HEK293T (cell line): Measurements from ENCODE around the gene MREG.
"Not testable (repeated sequence)": the region's sequence is repeated elsewhere in the genome, so short reads cannot be mapped to it uniquely, and the experiment has no call there.

Experiments
- CTCF ChIA-PET: fragments of 350-600 bp; formaldehyde crosslinking; extraction: SDS; loops from one replicate; lab custom pipeline; 2021; ENCODE audit warnings: antibody characterized with exemption, inconsistent platforms; lab: Yijun Ruan, JAX
- POLR2A ChIA-PET: fragments of 350-600 bp; formaldehyde crosslinking; extraction: SDS; loops from one replicate; lab custom pipeline; 2020; ENCODE audit warnings: antibody characterized with exemption, inconsistent platforms; lab: Yijun Ruan, JAX
- DNase-seq: peaks from one replicate; pipeline ENCODE4 v3.0.0; 2012; ENCODE audit warnings: mixed read lengths; ENCODE audit errors: extremely low spot score
- ARNT ChIP-seq: fragments of 450-650 bp; IDR thresholded peaks from 2 replicates; pipeline ENCODE4 v1.6.1; 2017; ENCODE audit warnings: mild to moderate bottlenecking
- BHLHE40 ChIP-seq: fragments of 450-650 bp; IDR thresholded peaks from 2 replicates; pipeline ENCODE4 v1.6.1; 2016; ENCODE audit warnings: mild to moderate bottlenecking, moderate library complexity, borderline replicate concordance
- CTBP1 ChIP-seq: fragments of 450-650 bp; IDR thresholded peaks from 2 replicates; pipeline ENCODE4 v1.6.1; 2016; ENCODE audit warnings: borderline replicate concordance
- ELF4 ChIP-seq: fragments of 450-650 bp; IDR thresholded peaks from 2 replicates; pipeline ENCODE4 v1.6.1; 2017; ENCODE audit warnings: antibody characterized with exemption
- FOXA1 ChIP-seq: fragments of 450-650 bp; IDR thresholded peaks from 2 replicates; pipeline ENCODE4 v1.6.1; 2016; ENCODE audit warnings: mild to moderate bottlenecking
- FOXK2 ChIP-seq: fragments of 450-650 bp; IDR thresholded peaks from 2 replicates; pipeline ENCODE4 v1.6.1; 2016; ENCODE audit warnings: mild to moderate bottlenecking
- FOXM1 ChIP-seq: fragments of 450-650 bp; IDR thresholded peaks from 2 replicates; pipeline ENCODE4 v1.6.1; 2017; ENCODE audit warnings: mild to moderate bottlenecking, borderline replicate concordance
- HDGF ChIP-seq: fragments of 450-650 bp; IDR thresholded peaks from 2 replicates; pipeline ENCODE4 v1.6.1; 2017; ENCODE audit warnings: antibody characterized with exemption, borderline replicate concordance
- L3MBTL2 ChIP-seq: fragments of 450-650 bp; conservative IDR thresholded peaks from 2 replicates; pipeline ENCODE4 v1.6.1; 2016; ENCODE audit warnings: mild to moderate bottlenecking
- LEF1 ChIP-seq: fragments of 450-650 bp; IDR thresholded peaks from 2 replicates; pipeline ENCODE4 v1.6.1; 2017; ENCODE audit warnings: mild to moderate bottlenecking, borderline replicate concordance
- NFRKB ChIP-seq: fragments of 450-650 bp; IDR thresholded peaks from 2 replicates; pipeline ENCODE4 v1.6.1; 2016; ENCODE audit warnings: mild to moderate bottlenecking, moderate library complexity
- PKNOX1 ChIP-seq: fragments of 450-650 bp; IDR thresholded peaks from 2 replicates; pipeline ENCODE4 v1.6.1; 2016
- SP1 ChIP-seq: fragments of 450-650 bp; IDR thresholded peaks from 2 replicates; pipeline ENCODE4 v1.6.1; 2017
- SUZ12 ChIP-seq: fragments of 450-650 bp; IDR thresholded peaks from 2 replicates; pipeline ENCODE4 v1.6.1; 2016; ENCODE audit warnings: mild to moderate bottlenecking
- TARDBP ChIP-seq: fragments of 450-650 bp; IDR thresholded peaks from 2 replicates; pipeline ENCODE4 v1.6.1; 2016
- ZNF384 ChIP-seq: fragments of 450-650 bp; IDR thresholded peaks from 2 replicates; pipeline ENCODE4 v1.6.1; 2016

Gene MREG

GRCh38 chr2:216002101-216002678 is 11.2 kb downstream of the MREG start:
- DNase-seq = no peak
- ChIA-PET POLR2A (no interaction called here), CTCF (interaction anchor here (0.7 to 1.1 kb wide), 2 partner anchors 10 to 72 kb away, joined by 3 to 5 read pairs; no protein-coding TSS in a partner anchor)
- TF ChIP-seq CTBP1 = no peak
- no peak for TF ChIP-seq ELF4
- TF ChIP-seq ARNT = no peak
- TF ChIP-seq PKNOX1 = no peak
- TF ChIP-seq FOXM1 = no peak
- no peak for TF ChIP-seq NFRKB
- no peak for TF ChIP-seq SP1
- TF ChIP-seq TARDBP = no peak
- no peak for TF ChIP-seq SUZ12
- TF ChIP-seq BHLHE40 = no peak
- TF ChIP-seq ZNF384 = no peak
- TF ChIP-seq LEF1 = no peak
- no peak for TF ChIP-seq HDGF
- no peak for TF ChIP-seq FOXK2
- TF ChIP-seq L3MBTL2 = no peak
- TF ChIP-seq FOXA1 = no peak

GRCh38 chr2:216001216-216002100 is 11.9 kb downstream of the MREG start:
- ChIA-PET POLR2A (no interaction called here), CTCF (interaction anchor here (0.6 to 1.1 kb wide), 3 partner anchors 10 to 71 kb away, joined by 3 to 5 read pairs (median 4); no protein-coding TSS in a partner anchor)
- no peak for TF ChIP-seq HDGF
- no peak for TF ChIP-seq TARDBP
- TF ChIP-seq CTBP1 = no peak
- no peak for TF ChIP-seq BHLHE40
- TF ChIP-seq ARNT = no peak
- TF ChIP-seq PKNOX1 = no peak
- TF ChIP-seq ZNF384 = no peak
- no peak for TF ChIP-seq ELF4
- no peak for TF ChIP-seq FOXM1
- TF ChIP-seq SP1 = no peak
- TF ChIP-seq LEF1 = no peak
- TF ChIP-seq L3MBTL2 = no peak
- no peak for TF ChIP-seq FOXK2
- no peak for TF ChIP-seq NFRKB
- TF ChIP-seq SUZ12 = no peak
- TF ChIP-seq FOXA1 = no peak
- no peak for DNase-seq

- TF ChIP-seq FOXK2 (no peak), CTBP1 (no peak), BHLHE40 (no peak), SUZ12 (no peak), L3MBTL2 (no peak), SP1 (no peak), LEF1 (no peak), PKNOX1 (no peak), FOXA1 (no peak), ARNT (no peak), NFRKB (no peak), ZNF384 (no peak)
- POLR2A ChIA-PET = no interaction called here
- DNase-seq = no peak
- CTCF ChIA-PET = interaction anchor here (0.8 kb wide), 1 partner anchor 33 kb away, joined by 5 read pairs; no protein-coding TSS in a partner anchor
Measured at GRCh38 chr2:215998636-215999035, 14.7 kb downstream of the MREG start.

GRCh38 chr2:215997219-215997618 is 16.1 kb downstream of the MREG start:
- POLR2A ChIA-PET = no interaction called here
- CTCF ChIA-PET = no interaction called here
- TF ChIP-seq PKNOX1 = no peak
- TF ChIP-seq TARDBP = no peak
- TF ChIP-seq ARNT = no peak
- no peak for TF ChIP-seq ZNF384
- TF ChIP-seq FOXM1 = no peak
- TF ChIP-seq LEF1 = no peak
- TF ChIP-seq CTBP1 = no peak
- TF ChIP-seq FOXA1 = no peak
- TF ChIP-seq HDGF = no peak
- no peak for TF ChIP-seq SP1
- TF ChIP-seq ELF4 = no peak
- TF ChIP-seq NFRKB = no peak
- no peak for TF ChIP-seq BHLHE40
- TF ChIP-seq FOXK2 = no peak
- no peak for TF ChIP-seq L3MBTL2
- DNase-seq = no peak

GRCh38 chr2:215994911-215995310 is 18.4 kb downstream of the MREG start:
- CTCF ChIA-PET = interaction anchor here (0.6 kb wide), 1 partner anchor 17 kb away, joined by 3 read pairs; no protein-coding TSS in a partner anchor

GRCh38 chr2:215988556-215989207 is 24.7 kb downstream of the MREG start:
- DNase-seq, CTCF ChIA-PET, POLR2A ChIA-PET: not testable (repeated sequence)

More at GRCh38 chr2:215994911-215995310, 18.4 kb downstream of the MREG start:
- no peak for TF ChIP-seq ELF4
- no peak for TF ChIP-seq FOXA1
- DNase-seq = no peak
- POLR2A ChIA-PET = no interaction called here
